Left lobe of liver (tissue), 2 donors: Measurements from ENCODE around the gene RGS8. TPM values are rescaled to one million over a fixed set of nuclear protein-coding genes. Genes with fewer than 3 reads are reported as not detected.

ENCODE experiments used
- ATAC-seq: fragments of 200-7000 bp; cut with Tn5 transposase; one replicate; pipeline ENCODE4 v1.9.1; 2020; ENCODE audit warnings: mild to moderate bottlenecking, moderate library complexity
- DNase-seq: peaks from one replicate; pipeline ENCODE4 v3.0.0-alpha.2; 2020; ENCODE audit warnings: low spot score
- total RNA-seq: library from RNA; stranded (reverse); gene quantifications from one replicate; pipeline ENCODE4 v1.2.1, GENCODE V29; 2021
- donor health status: DM: no; HTN: no; CAD: no; lungs with moderate emphysema.
- donor health status: DM: no; HTN: yes; CAD: no.

RGS8 gene, protein sequence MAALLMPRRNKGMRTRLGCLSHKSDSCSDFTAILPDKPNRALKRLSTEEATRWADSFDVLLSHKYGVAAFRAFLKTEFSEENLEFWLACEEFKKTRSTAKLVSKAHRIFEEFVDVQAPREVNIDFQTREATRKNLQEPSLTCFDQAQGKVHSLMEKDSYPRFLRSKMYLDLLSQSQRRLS
- total RNA-seq = not detected

GRCh38 chr1:182684116-182684828, at the start of gene RGS8:
TSS of gene RGS8 (minus strand) at chr1:182684587. CDS start at chr1:182669649, 14,938 bp downstream.
- ATAC-seq (no peak), DNase-seq (no peak)

GRCh38 chr1:182731852-182732575, 47.6 kb upstream of the RGS8 start:
- no peak for ATAC-seq

DNA sequence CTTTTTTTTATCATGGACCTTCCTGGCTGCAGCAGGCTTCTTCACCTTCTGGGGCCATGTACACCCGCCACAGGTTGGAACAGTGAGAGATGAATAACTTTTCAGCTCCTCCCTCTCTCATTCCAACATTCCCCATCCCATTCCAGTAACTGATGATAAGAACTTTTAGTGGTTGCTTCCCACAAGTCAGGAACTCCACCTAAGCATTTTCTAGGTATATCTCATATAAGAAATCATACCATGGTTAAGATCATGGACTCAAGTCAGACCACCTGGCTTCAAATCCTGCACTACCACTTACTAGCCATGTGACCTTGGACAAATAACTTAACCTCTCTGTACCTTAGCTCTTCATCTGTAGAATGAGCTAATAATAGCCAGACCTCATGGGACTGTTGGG, 42.5 kb upstream of the RGS8 start:
- ATAC-seq (no peak), DNase-seq (no peak)

More at GRCh38 chr1:182731852-182732575, 47.6 kb upstream of the RGS8 start:
- no peak for DNase-seq

- DNase-seq = no peak
- no peak for ATAC-seq
These were observed 41.2 kb upstream of the RGS8 start for GRCh38 chr1:182725259-182726255.

GRCh38 chr1:182724215-182724614, 39.8 kb upstream of the RGS8 start:
- DNase-seq = no peak
- ATAC-seq = no peak

DNA sequence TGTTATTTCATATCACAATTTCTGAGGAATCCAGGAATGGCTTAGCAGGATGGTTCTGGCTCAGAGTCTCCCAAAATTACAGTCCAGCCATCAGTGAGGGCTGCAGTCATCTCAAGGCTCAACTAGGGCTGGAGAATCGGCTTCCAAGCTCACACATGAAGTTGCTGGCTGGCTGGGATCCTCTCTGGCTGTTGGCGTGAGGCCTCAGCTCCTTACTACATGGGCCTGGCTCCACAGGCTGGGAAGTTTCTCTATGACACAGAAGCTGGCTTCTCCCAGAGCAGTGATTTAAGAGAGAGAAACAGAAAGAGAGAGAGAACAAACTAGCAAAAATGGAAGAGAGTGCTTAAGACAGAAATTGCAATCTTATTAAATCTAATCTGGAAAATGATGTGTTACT, 38.8 kb upstream of the RGS8 start:
- ATAC-seq (no peak), DNase-seq (no peak)

DNA sequence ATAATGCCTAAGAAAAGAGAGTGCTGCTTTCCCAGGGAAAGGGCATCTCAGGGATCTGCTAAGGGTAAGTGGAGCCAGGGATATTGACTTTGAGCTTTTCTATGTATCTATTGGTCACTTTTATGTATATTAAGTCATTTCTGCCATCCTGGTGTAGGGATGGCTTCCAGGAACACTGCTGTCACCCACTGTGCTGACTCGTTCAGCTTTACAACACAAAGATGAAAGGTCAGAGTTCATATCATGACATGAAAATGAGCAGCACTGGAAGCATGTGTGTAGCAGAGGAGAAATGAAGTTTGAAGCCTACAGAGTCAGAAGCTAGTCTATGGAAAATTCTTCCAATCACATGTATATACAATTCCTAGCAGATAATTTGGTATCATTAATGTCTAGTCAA, 37.1 kb upstream of the RGS8 start:
- ATAC-seq (no peak), DNase-seq (no peak)

DNA sequence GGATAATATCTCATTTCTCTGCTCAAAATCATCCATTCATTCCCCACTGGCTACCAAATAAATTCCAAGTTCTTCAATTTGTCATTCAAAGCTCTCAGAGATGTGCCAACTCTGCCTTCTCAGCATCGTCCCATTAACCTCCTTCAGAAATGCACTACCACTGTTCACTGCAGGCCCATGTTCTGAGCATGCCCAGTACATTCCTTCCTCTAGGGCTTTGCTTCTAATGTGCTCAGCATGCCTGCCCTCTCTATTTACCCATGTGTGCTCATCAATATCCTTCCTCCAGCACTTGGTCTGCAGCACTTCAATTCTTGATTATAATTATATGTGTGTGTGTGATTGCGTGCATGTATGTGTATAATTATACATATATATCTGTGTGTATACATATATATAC, 36.1 kb upstream of the RGS8 start:
- ATAC-seq = no peak

DNA sequence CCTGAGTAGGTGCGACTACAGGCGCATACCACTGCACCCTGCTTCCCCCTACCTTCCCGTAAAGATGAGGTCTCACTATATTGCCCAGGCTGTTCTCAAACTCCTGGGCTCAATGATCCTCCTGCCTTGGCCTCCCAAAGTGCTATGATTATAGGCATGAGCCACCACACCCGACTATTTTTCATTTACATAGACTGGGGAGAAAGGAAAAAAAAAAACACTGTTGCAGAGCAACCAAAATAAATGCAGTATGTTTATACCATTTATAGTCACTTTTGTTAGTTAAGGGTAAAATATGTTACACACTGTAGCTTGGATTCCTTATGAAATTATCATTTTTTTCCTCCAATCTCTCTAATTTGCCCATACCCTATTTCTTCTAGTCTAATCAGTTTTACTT, 35.2 kb upstream of the RGS8 start:
- ATAC-seq (no peak), DNase-seq (no peak)

More for the DNA sequence above, 36.1 kb upstream of the RGS8 start:
- no peak for DNase-seq

DNA sequence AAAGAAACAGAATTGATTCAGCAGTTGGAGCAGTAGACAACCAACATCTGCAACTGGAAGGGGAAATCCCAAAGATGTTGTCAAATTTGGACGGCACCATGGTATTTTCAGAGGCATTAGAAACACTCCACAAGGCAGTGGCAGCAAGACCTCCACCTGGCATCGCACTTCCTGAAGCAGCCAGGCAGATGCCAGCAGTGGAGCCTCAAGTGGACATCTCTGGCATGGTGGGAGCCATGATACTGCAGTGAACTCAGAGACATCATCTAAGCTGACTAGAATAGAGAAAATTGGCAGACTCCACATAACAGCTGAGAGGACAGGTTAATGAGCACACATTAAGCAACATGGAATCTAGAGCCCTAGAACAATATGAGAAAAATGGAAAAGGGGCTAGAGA, 33.9 kb upstream of the RGS8 start:
- ATAC-seq (no peak), DNase-seq (no peak)

DNA sequence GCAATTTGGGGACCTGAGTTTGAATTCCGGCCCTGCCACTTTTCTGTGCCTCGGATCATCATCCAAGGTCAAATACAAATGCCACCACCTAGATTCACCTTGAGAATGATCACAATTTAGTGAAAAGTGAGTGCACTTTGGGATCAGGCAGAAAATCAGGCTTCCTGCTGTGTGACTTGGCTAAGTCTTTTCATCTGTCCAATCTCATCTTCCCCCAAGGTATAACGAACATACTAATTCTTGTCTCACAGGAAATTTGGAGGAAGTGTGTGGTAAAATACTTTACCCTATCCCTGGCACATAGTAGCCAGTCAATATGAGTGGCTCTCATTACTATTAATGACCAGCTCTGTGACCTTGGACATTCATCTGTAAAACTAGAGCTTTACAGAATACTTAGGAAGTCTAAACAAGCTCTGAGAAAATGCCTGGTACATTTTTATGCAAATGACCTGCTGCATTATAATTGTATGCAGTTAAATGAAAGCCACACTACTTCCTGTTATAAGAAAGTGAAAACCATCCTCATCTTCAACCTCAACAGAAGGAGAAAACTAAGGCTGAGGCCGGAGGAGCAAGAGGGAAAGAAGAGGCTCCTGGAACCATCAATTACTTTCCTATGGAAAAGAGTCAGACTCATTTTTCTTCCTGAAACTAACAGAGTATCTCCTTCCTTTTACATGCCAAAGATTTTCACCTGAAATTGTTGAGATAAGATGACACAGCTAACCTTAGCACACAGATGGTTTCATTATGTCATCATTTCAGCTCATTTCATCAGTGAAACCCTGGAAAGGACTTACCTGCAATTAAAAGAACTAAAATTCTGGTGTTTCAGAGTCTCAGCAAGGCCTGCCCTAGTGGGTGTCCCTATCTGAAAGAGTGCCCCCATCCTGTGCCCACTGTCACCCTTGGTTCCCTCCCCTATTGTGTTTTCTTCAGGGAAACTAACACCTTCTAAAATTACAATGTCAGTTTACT, 32.6 kb upstream of the RGS8 start:
- no peak for ATAC-seq
- no peak for DNase-seq

DNA sequence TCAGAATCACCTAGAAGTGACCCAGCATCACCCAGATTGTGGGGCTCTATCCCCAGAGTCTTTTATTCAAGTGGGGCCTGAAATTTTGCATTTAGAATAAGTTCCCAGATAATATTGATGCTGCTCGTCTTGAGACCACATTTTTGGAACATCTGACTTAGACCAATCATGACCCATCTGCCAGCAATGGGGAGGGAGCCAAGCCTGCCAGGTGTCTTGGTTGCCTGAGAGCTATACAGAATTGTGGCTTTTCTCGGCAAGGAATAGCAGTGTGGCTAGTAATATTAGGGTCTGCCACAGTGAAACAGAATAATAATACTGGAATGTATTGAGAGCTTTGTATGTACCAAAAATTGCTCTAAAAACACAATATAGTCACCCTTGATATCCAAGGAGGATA, 31.1 kb upstream of the RGS8 start:
- no peak for DNase-seq
- no peak for ATAC-seq

DNA sequence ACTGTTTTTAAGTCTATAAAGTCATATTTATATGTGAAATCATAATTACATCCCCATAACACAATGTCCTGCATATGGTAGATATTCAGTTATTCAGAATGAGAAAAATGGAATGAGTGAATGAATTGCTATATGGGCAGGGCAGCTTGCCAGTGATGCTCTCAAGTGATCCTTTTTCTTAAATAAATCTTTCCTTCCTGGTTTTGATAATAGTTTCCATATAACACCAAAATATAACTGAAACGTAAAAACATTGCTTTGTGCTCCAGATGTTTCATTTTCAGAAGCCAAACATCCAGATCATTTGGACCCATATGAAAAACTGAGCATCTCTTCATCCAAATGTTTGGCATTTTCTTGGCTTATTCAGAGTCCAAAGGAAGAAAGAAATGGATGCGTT, 30.2 kb upstream of the RGS8 start:
- no peak for DNase-seq
- ATAC-seq = no peak

GRCh38 chr1:182713939-182714338, 29.6 kb upstream of the RGS8 start:
- ATAC-seq (no peak), DNase-seq (no peak)

DNA sequence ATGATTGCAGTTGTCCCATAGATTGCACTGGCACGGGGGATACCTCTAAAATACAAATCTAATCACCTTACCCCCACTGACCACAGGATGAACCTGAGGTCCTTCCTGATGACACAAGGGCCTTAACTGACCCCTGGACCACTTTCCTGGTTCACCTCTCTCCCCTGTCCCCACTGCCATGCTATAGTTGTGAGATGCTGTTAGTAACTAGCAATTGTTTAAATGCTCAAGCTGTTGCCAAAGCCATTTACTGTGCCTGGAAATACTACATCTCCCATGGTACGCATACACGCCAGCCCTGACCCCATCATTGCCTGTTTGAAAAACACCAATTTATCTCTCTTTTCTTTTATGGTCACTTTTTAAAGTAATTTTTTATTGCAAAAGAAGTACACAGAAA, 29.1 kb upstream of the RGS8 start:
- DNase-seq (no peak), ATAC-seq (no peak)

DNA sequence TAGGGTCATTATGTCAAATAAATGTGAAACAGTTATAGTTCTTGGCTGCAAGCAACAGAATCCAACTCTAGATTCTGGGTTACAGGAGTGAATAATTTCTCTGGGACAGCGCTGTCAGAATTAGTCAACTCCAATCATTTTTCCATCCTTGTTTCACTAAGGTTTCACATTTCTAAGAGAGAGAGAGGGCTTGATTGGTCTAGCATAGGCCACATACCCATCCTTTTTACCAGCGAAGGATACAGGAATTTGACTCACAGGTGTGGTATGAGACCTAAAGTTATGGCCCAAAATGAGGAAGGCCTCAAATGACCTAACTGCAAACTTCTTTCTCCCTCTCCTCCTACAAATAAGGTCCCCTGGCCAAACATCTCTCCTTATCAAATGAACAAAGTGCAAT, 25.5 kb upstream of the RGS8 start:
- ATAC-seq = no peak
- no peak for DNase-seq

- no peak for ATAC-seq
- no peak for DNase-seq
These were observed 24.9 kb upstream of the RGS8 start for GRCh38 chr1:182709225-182709764.

GRCh38 chr1:182707122-182707521, 22.7 kb upstream of the RGS8 start:
- ATAC-seq (peak; percentile 99), DNase-seq (peak; percentile 87)

GRCh38 chr1:182704677-182705076, 20.3 kb upstream of the RGS8 start:
- ATAC-seq = no peak

More at GRCh38 chr1:182704677-182705076, 20.3 kb upstream of the RGS8 start:
- no peak for DNase-seq
